ENCODE results near the gene AGRN. TPM values are rescaled to one million over a fixed set of nuclear protein-coding genes. Genes with fewer than 3 reads are reported as not detected.

The AGRN gene
- total RNA-seq, 1 donor = 95.9 TPM

DNA sequence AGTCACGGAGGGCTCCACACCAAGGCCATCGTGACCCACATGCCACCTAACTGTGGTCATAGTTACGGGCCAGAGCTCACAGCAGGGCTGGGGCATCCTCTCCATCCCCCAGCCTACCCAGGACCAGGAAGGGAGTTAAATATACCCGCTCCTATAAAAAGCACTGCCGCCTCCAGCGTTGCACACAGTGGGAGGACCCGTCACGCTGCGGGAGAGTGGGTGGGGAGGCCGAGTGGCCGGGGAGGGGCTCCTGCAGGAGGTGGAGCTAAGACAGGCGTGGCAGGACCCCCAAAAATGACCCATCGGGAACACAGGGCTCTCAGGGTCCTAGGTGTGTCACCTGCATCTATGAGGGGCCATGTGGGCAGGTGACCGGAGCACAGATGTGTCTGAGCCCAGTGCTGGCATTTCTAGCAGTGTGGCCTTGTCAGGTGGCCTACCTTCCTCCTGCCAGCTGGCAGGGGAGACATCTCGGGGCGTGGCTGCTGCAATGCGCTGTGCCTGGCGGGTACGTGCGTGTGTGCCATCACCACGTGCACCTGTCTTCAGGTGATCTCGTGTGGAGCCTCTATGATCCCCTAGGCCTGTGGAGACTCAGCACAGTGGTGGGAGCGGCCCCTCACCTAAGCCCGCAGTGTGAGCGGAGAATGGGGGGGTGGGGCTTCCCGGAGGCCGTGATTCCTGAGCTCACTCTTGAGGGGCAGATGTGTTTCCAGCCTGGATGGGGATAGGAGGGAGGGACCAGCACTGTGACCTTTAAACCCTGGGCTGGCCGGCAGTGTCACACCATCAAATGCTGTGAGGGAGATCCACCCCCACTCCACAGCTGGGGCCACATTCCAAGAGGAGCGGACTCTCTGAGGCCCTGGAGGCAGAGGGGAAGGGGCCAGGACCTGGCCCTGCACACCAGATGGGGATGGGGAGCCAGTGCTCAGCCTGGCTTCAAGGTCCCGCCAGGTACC is 17.7 kb downstream of the AGRN start:
- H3K4me3 ChIP-seq (ENCODE audit: low read depth, low read length) = no peak overlapping the region
- TF ChIP-seq, protein P1, sequence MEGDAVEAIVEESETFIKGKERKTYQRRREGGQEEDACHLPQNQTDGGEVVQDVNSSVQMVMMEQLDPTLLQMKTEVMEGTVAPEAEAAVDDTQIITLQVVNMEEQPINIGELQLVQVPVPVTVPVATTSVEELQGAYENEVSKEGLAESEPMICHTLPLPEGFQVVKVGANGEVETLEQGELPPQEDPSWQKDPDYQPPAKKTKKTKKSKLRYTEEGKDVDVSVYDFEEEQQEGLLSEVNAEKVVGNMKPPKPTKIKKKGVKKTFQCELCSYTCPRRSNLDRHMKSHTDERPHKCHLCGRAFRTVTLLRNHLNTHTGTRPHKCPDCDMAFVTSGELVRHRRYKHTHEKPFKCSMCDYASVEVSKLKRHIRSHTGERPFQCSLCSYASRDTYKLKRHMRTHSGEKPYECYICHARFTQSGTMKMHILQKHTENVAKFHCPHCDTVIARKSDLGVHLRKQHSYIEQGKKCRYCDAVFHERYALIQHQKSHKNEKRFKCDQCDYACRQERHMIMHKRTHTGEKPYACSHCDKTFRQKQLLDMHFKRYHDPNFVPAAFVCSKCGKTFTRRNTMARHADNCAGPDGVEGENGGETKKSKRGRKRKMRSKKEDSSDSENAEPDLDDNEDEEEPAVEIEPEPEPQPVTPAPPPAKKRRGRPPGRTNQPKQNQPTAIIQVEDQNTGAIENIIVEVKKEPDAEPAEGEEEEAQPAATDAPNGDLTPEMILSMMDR (IDR thresholded peaks at IDR 0.05; ENCODE audit: insufficient read depth, low read depth, low read length) = no peak
- DNase-seq (ENCODE audit: low read depth) = no peak

DNA sequence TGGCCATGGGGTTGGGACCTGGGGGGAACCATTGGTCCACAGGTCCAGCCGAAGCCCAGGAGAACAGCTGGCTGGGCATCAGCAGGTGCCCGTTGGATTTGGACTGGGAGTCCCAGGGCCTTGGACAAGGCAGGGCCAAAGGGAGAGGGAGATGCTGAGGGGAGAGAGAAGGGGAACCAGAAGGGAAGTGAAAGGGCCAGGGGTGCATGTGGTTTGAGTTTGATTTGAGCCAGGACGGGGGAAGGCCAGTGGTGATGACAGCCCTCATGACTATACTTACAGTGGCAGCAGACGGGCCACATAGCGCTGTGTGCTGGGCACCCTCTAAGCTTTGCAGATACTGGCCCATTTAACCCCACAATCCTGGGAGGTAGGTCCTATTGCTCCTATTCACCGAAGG is 18.8 kb downstream of the AGRN start:
- DNase-seq (ENCODE audit: low read depth) = no peak

DNA sequence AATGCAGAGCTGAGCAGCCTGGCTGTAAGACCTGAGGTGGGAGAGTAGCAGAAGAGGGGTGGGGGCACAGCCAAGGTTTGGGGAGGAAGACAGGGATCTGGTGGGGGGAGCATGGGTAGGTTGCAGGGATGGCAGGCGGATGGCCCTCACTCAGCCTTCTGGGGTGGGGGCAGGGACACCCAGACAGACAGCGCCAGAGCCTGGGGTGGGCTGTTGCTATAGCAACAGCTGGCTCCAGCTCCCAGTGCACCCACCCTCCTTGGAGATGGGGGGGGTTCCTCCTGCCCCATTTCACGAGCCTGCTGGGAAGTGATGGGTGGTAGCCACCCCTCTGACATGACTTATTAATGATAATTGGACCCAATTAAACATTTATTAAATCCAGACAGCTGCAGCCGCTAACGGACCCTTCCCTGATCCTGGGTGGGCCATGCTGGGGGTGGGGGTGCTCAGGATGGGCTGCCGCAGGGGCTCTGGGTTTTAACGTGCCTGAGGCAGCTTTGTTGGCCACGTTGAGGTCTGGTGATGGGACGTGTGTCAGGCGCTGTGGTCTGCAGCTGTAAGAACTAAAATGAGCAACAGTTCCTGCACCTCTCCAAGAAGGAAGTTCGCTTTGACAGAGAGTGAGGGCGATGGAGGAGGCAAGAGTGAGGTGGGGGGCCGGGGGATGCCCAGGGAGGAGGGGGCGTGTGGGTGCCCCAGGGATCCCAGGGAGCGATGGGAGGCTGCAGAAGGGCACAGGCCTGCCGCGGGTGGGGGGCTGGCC is 19.4 kb downstream of the AGRN start:
- DNase-seq (ENCODE audit: low read depth) = no peak
- no peak overlapping the region for H3K4me3 ChIP-seq (ENCODE audit: low read depth, low read length)
- TF ChIP-seq, protein P1 (IDR thresholded peaks at IDR 0.05; ENCODE audit: insufficient read depth, low read depth, low read length) = no peak

More for the DNA sequence above, 18.8 kb downstream of the AGRN start:
- no peak overlapping the region for H3K4me3 ChIP-seq (ENCODE audit: low read depth, low read length)
- TF ChIP-seq, protein P1 (IDR thresholded peaks at IDR 0.05; ENCODE audit: insufficient read depth, low read depth, low read length) = no peak

DNA sequence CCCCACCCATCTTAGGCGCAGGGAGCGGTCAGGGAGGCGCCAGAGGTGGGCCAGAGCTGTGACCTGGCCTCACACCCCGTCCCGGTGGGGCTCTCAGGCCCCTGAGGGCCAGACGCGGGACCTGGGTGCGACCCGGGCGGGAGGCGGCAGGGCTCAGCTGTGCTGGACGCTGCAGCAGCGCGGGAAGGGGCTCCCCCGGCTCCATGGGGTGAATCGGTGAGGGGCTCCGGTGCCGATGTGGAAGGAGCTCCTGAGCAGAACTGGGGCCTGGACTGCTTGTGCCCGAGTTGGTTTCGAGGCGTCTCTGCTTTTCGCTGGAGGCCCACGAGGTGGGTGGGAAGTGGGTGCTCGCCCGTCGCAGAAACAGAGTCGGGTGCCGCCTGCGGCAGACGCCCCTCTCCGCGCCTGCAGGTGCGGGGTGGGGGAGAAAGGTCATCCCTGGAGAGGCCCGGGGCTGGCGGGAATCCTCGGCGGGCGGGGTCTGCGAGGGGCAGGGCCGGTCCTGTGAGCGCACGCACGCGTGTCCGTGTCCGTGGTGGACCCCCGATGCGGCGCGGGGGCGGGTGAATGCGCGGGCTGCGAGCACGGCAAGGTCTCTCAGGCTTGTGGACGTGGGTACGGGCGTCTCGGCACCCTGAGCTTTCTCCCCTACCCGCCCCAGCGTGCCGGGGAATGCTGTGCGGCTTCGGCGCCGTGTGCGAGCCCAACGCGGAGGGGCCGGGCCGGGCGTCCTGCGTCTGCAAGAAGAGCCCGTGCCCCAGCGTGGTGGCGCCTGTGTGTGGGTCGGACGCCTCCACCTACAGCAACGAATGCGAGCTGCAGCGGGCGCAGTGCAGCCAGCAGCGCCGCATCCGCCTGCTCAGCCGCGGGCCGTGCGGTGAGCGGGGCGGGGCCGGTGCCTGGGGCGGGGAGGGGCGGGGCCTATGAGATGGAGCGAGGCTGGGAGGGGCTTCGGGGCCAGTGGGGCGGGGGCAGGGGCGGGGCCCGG is 20.4 kb downstream of the AGRN start:
- DNase-seq (ENCODE audit: low read depth) = peak; percentile 89
- TF ChIP-seq, protein P1 (IDR thresholded peaks at IDR 0.05; ENCODE audit: insufficient read depth, low read depth, low read length) = peak; percentile 18
- H3K4me3 ChIP-seq (ENCODE audit: low read depth, low read length) = peak overlapping the region; percentile 49

DNA sequence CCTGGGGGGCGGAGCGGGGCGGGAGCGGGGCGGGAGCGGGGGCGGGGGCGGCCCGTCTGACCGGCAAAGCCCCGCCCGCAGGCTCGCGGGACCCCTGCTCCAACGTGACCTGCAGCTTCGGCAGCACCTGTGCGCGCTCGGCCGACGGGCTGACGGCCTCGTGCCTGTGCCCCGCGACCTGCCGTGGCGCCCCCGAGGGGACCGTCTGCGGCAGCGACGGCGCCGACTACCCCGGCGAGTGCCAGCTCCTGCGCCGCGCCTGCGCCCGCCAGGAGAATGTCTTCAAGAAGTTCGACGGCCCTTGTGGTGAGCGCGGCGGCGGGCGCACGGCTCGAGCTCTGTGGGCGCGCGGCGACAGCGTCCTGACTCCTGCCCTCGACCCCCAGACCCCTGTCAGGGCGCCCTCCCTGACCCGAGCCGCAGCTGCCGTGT is 21.2 kb downstream of the AGRN start:
- no peak overlapping the region for H3K4me3 ChIP-seq (ENCODE audit: low read depth, low read length)
- TF ChIP-seq, protein P1 (IDR thresholded peaks at IDR 0.05; ENCODE audit: insufficient read depth, low read depth, low read length) = no peak
- no peak for DNase-seq (ENCODE audit: low read depth)

DNA sequence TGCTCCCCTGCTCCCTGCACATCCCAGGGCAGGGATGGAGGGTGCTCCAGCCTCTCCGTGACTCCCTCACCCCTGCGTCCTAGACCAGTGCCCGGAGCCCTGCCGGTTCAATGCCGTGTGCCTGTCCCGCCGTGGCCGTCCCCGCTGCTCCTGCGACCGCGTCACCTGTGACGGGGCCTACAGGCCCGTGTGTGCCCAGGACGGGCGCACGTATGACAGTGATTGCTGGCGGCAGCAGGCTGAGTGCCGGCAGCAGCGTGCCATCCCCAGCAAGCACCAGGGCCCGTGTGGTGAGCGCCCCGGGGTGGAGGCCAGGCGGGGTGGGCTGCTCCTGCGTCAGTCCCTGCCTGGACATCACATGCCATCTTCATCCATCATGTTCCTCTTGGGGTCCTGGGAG is 22.0 kb downstream of the AGRN start:
- no peak for DNase-seq (ENCODE audit: low read depth)
- TF ChIP-seq, protein P1 (IDR thresholded peaks at IDR 0.05; ENCODE audit: insufficient read depth, low read depth, low read length) = no peak
- H3K4me3 ChIP-seq (ENCODE audit: low read depth, low read length) = no peak overlapping the region

Data from fibroblast of villous mesenchyme (primary cell).